GM18907 (cell line): ENCODE data around the gene JCHAIN.
"Not testable (repeated sequence)": the region's sequence is repeated elsewhere in the genome, so short reads cannot be mapped to it uniquely, and the experiment has no call there.

Experiments used
- ATAC-seq: cut with Tn5 transposase; IDR thresholded peaks from one replicate; pipeline ENCODE4 v1.9.1; 2021; ENCODE audit warnings: mild to moderate bottlenecking, moderate library complexity; ENCODE audit not compliant: unreplicated experiment

JCHAIN gene

GRCh38 chr4:70666369-70666768 is at the start of gene JCHAIN:
Gene JCHAIN (minus strand): TSS chr4:70666508. CDS start chr4:70666490, 18 bp downstream.
- no peak for ATAC-seq

- ATAC-seq, result peak; percentile 28
Observed at GRCh38 chr4:70715097-70715496, 48.8 kb upstream of the JCHAIN start.

GRCh38 chr4:70714079-70714887 is 48.0 kb upstream of the JCHAIN start:
- peak; percentile 55 for ATAC-seq

GRCh38 chr4:70713453-70714078 is 47.3 kb upstream of the JCHAIN start:
- peak; percentile 50 for ATAC-seq

GRCh38 chr4:70712604-70713452 is 46.5 kb upstream of the JCHAIN start:
- no peak for ATAC-seq

GRCh38 chr4:70712150-70712549 is 45.8 kb upstream of the JCHAIN start:
- ATAC-seq, result no peak

- ATAC-seq, result no peak
Observed at GRCh38 chr4:70711599-70711998, 45.3 kb upstream of the JCHAIN start.

- ATAC-seq, result no peak
Observed at GRCh38 chr4:70709611-70710205, 43.4 kb upstream of the JCHAIN start.

- no peak for ATAC-seq
Observed at GRCh38 chr4:70706516-70706915, 40.2 kb upstream of the JCHAIN start.

GRCh38 chr4:70706044-70706461 is 39.7 kb upstream of the JCHAIN start:
- ATAC-seq, result no peak

- peak; percentile 70 for ATAC-seq
Observed at GRCh38 chr4:70705183-70706043, 39.1 kb upstream of the JCHAIN start.

- ATAC-seq, result peak; percentile 47
Observed at GRCh38 chr4:70704931-70705182, 38.5 kb upstream of the JCHAIN start.

- ATAC-seq, result peak; percentile 72
Observed at GRCh38 chr4:70704215-70704930, 38.1 kb upstream of the JCHAIN start.

- ATAC-seq, result no peak
Observed at GRCh38 chr4:70703619-70704214, 37.4 kb upstream of the JCHAIN start.

GRCh38 chr4:70702592-70702991 is 36.3 kb upstream of the JCHAIN start:
- ATAC-seq, result not testable (repeated sequence)

GRCh38 chr4:70701271-70701670 is 35.0 kb upstream of the JCHAIN start:
- ATAC-seq, result no peak

GRCh38 chr4:70700712-70701111 is 34.4 kb upstream of the JCHAIN start:
- no peak for ATAC-seq

- ATAC-seq, result not testable (repeated sequence)
Observed at GRCh38 chr4:70698435-70698834, 32.1 kb upstream of the JCHAIN start.

- not testable (repeated sequence) for ATAC-seq
Observed at GRCh38 chr4:70694633-70695032, 28.3 kb upstream of the JCHAIN start.
